OCI-LY7 (cell line): ENCODE results near the gene CARD8.

ENCODE experiments used
- EZH2phosphoT487 ChIP-seq: fragments of 200-600 bp; sonication (generic); IDR thresholded peaks from 2 replicates; pipeline ENCODE4 v1.6.1; 2018; ENCODE audit warnings: low read depth, borderline replicate concordance, mild to moderate bottlenecking, mixed run types, antibody characterized with exemption, low read length, moderate library complexity, mixed read lengths
- TF ChIP-seq, protein P1 (sequence below): fragments of 200-600 bp; sonication (generic); conservative IDR thresholded peaks from 2 replicates; pipeline ENCODE4 v1.5.1; 2014; ENCODE audit warnings: mild to moderate bottlenecking, antibody characterized with exemption, low read length, moderate library complexity, mixed read lengths

DNA sequence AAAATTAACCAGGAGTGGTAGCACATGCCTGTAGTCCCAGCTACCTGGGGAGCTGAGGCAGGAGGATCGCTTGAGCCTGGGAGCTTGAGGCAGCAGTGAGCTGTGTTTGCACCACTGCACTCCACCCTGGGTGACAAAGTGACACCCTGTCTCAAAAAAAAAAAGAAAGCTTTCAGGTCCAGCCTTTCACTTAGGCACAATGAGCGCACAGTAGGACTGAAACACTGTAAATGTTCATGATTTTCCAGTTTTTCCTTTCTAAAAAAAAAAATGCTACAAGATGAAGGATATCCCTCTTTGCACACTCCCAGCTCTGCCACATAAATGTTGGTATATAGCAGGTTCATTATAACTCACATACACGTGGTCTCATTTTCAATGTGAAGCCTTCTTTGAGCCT, 32.0 kb upstream of the CARD8 start:
- TF ChIP-seq, protein P1, sequence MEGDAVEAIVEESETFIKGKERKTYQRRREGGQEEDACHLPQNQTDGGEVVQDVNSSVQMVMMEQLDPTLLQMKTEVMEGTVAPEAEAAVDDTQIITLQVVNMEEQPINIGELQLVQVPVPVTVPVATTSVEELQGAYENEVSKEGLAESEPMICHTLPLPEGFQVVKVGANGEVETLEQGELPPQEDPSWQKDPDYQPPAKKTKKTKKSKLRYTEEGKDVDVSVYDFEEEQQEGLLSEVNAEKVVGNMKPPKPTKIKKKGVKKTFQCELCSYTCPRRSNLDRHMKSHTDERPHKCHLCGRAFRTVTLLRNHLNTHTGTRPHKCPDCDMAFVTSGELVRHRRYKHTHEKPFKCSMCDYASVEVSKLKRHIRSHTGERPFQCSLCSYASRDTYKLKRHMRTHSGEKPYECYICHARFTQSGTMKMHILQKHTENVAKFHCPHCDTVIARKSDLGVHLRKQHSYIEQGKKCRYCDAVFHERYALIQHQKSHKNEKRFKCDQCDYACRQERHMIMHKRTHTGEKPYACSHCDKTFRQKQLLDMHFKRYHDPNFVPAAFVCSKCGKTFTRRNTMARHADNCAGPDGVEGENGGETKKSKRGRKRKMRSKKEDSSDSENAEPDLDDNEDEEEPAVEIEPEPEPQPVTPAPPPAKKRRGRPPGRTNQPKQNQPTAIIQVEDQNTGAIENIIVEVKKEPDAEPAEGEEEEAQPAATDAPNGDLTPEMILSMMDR: no peak
- no peak for TF ChIP-seq EZH2phosphoT487
